Measurements from ENCODE around the gene CAMK1D.

DNA sequence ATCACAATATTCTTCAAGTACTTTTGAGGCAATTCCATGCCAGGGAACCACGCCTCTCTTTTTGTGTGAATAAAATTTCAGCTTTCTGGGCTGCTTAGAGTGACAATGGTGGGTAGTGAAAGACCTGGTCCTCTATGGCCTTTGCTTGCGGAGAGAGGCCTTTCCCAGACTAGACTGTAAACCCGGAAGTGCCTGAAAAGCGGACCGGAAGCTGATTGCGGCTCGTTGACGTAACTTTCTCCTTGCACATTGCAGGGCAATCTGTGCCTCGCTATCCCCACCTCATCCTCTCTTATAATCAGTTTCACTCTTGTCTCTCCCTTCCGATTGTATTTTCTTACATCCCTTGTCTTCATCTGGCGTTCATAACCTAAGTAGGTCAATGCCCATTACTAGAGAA lies 310.4 kb downstream of the CAMK1D start:
- TF ChIP-seq, protein P1, sequence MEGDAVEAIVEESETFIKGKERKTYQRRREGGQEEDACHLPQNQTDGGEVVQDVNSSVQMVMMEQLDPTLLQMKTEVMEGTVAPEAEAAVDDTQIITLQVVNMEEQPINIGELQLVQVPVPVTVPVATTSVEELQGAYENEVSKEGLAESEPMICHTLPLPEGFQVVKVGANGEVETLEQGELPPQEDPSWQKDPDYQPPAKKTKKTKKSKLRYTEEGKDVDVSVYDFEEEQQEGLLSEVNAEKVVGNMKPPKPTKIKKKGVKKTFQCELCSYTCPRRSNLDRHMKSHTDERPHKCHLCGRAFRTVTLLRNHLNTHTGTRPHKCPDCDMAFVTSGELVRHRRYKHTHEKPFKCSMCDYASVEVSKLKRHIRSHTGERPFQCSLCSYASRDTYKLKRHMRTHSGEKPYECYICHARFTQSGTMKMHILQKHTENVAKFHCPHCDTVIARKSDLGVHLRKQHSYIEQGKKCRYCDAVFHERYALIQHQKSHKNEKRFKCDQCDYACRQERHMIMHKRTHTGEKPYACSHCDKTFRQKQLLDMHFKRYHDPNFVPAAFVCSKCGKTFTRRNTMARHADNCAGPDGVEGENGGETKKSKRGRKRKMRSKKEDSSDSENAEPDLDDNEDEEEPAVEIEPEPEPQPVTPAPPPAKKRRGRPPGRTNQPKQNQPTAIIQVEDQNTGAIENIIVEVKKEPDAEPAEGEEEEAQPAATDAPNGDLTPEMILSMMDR (IDR thresholded peaks at IDR 0.05) = no peak
- TF ChIP-seq POLR2A (IDR thresholded peaks at IDR 0.05) = no peak
